HG03520 (cell line): ENCODE measurements around the gene DNAJC5G.

Source experiments
- ATAC-seq: cut with Tn5 transposase; IDR thresholded peaks from one replicate; pipeline ENCODE4 v1.9.1; 2021; ENCODE audit warnings: mild to moderate bottlenecking, moderate library complexity; ENCODE audit not compliant: unreplicated experiment

The DNAJC5G gene, protein sequence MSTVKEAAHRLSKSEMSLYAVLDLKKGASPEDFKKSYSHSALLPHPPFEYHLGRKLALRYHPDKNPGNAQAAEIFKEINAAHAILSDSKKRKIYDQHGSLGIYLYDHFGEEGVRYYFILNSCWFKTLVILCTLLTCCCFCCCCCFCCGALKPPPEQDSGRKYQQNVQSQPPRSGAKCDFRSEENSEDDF

DNA sequence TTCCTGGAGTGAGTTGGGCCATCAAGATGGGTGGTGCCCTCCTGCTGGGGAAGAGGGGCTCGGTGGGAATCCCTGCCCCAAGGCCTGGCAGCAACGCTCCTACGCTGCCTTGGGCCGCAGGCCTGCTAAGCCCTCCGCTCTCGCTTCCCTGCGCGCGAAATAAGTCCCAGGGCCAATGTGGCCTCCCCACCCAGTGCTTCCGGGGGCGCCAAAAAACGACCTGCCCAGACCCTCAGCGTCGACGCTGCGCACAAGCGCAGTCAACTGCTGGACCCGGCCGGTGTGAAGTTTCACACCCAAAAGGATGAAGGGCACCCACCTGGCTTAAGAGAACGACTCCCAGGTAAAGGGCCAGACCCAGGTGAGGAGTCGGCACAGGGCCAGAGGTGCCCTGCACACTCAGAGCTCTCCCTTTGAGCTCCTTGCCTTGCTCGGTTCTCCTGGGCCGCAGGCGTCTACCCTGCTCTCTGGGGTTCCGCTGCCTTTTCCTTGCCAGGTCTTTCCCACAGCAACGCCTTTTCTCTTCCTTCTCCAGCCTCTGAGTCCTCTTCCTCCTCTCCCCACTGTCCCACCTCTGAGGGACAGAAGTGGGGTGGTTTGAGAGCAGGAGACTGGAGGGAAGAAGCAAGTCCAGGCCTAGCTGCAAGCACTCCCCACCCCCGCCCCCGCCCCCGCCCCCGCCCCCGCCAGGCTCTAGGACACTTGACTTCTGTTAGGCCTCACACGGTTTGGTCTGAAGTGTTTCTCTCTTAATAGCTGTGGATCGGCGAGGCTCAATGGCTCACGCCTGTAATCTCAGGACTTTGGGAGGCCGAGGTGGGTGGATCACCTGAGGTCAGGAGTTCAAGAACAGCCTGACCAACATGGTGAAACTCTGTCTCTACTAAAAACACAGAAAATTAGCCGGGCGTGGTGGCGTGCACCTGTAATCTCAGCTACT is at the start of gene DNAJC5G:
Gene DNAJC5G, plus strand, starts transcription at position 223 of the 940 bp plus-strand sequence. CDS start 1,296 bp downstream, outside the sequence.
- no peak for ATAC-seq

DNA sequence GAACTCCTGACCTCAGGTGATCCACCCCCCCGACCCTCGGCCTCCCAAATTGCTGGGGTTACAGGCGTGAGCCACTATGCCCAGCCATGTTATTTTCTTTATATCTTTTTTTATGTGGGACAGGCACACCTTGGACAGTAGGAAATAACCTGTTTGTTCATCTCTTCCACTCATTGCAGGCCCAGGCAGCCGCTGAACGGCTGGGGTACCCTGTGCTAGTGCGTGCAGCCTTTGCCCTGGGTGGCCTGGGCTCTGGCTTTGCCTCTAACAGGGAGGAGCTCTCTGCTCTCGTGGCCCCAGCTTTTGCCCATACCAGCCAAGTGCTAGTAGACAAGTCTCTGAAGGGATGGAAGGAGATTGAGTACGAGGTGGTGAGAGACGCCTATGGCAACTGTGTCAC is 49.7 kb upstream of the DNAJC5G start:
- ATAC-seq = no peak

DNA sequence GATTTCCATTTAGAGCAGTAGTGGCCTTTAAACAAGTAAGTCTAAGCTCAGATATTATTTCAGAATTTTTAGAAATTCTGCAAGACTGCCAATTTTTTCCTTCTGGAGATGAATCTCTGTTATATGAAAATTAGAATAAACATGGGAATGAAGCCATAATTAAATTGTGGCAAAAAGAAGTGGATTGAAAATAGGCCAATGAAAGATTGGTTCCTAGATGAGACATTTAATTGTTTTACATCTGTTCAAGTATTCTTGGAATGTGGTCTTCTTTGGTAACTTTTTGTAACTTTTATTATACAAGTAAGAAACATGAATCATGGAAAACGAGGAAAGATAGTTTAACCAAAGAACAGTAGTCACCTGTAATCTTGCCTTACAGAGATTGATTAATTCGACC is 47.7 kb upstream of the DNAJC5G start:
- no peak for ATAC-seq

DNA sequence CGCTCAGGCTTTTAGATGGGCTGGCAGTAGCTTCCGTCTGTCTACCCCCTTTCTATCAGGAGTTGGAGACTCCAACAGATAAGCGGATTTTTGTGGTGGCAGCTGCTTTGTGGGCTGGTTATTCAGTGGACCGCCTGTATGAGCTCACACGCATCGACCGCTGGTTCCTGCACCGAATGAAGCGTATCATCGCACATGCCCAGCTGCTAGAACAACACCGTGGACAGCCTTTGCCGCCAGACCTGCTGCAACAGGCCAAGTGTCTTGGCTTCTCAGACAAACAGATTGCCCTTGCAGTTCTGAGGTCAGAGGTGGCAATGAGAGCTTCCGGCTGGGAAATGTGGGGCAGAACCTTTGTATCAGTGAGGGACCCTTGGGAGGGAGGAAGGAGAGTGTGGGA is 43.3 kb upstream of the DNAJC5G start:
- ATAC-seq = no peak

DNA sequence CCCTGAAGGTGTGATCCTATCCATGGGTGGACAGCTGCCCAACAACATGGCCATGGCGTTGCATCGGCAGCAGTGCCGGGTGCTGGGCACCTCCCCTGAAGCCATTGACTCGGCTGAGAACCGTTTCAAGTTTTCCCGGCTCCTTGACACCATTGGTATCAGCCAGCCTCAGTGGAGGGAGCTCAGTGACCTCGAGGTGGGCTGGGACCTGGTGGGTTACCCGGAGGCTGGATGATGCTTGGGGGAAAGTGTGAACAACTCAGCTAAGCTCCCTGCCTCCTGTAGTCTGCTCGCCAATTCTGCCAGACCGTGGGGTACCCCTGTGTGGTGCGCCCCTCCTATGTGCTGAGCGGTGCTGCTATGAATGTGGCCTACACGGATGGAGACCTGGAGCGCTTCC is 41.9 kb upstream of the DNAJC5G start:
- no peak for ATAC-seq

DNA sequence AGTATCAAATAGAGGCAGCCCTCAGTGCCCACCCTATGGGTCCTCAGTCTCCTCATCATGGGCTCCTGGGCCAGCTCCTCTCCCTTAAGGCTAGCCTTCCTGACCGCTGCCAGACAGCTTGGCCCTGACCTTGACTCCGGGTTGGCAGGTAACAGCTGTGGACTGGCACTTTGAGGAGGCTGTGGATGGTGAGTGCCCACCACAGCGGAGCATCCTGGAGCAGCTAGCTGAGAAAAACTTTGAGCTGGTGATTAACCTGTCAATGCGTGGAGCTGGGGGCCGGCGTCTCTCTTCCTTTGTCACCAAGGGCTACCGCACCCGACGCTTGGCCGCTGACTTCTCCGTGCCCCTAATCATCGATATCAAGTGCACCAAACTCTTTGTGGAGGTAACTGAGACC is 39.1 kb upstream of the DNAJC5G start:
- no peak for ATAC-seq

DNA sequence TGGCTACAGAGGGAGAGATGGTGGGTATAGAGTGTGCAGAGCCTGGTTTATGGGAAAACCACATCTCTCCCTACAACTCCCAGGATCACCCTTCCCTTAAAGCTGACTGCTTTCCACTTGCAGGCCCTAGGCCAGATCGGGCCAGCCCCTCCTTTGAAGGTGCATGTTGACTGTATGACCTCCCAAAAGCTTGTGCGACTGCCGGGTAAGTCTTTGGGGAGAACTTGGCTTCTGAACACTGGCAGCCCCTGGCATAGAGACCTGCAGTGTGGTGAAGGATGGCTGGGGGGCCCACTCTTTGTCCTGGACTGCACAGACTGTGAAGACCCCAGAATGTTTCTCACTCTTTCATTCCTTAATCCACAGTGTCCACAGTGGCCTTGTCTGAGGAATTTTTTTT is 38.6 kb upstream of the DNAJC5G start:
- ATAC-seq = no peak

DNA sequence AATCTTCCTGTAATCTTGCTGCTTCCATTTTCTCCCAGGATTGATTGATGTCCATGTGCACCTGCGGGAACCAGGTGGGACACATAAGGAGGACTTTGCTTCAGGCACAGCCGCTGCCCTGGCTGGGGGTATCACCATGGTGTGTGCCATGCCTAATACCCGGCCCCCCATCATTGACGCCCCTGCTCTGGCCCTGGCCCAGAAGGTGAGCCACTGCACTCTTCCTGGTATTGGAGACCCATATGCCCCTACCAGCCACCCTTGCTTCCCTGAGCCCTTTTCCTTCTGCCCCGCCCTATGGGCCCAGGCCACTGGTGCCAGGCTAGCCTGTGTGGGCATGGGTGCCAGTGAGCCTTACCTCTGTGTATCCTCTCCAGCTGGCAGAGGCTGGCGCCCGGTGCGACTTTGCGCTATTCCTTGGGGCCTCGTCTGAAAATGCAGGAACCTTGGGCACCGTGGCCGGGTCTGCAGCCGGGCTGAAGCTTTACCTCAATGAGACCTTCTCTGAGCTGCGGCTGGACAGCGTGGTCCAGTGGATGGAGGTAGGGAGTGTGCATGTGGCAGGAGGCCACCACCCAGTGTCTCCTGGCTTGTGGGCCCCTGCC is 37.8 kb upstream of the DNAJC5G start:
- ATAC-seq = no peak

DNA sequence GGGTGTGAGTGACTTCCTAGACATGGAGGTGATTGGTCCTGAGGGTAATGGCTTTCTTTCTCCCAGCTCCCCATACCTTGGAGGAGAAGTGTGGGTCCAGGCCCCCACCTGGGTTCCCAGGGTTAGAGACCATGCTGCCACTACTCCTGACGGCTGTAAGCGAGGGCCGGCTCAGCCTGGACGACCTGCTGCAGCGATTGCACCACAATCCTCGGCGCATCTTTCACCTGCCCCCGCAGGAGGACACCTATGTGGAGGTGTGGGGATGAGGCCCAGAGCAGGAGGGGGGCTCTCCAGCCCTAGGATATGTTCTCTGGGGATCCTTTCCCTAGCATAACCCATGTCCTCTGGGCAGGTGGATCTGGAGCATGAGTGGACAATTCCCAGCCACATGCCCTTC is 36.3 kb upstream of the DNAJC5G start:
- no peak for ATAC-seq

DNA sequence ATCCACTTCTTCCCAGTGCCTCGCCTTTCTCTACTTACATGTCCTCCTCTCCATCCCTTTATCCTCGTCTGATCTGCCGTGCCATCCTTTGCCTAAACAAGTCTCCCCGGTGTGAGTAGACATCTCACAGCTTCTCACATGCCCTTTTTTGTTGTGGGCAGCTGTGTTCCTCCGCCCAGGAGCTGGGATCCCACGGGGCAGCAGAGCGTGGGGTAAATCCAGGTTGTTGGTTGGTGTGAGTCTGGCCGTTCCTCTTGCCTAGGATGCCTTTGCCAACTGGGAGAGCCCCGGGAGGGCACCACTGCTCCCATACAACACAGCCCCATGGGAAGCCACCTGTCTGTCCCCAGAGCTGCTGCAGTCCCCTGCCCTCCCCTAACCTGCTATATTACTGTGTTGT is 34.8 kb upstream of the DNAJC5G start:
- ATAC-seq = no peak

DNA sequence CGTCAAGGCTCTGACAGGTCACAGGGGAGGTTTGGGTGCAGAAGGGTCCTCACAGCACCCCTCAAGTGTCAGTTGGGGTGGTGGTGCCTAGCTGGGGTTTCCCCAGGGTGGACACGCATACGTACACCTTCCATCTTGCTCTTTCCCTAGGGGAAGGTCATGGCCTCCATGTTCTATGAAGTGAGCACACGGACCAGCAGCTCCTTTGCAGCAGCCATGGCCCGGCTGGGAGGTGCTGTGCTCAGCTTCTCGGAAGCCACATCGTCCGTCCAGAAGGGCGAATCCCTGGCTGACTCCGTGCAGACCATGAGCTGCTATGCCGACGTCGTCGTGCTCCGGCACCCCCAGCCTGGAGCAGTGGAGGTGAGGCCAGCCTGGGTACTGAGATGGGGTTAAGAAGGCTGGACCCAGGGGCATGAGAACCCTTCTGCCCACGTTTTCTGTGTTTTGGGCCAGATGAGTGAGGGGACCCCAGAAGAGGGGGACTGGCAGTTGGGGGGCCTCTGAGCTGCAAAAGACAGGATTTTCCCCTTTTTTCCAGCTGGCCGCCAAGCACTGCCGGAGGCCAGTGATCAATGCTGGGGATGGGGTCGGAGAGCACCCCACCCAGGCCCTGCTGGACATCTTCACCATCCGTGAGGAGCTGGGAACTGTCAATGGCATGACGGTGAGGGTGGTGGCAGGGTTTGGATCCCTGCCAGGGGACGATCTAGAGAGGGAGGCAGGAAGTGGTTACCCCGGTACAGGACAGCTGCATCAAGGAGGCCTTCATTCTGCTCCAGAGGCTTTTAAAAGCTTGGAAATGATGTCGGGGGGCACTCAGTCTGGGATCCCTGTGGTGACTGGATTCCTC is 33.2 kb upstream of the DNAJC5G start:
- ATAC-seq = no peak

DNA sequence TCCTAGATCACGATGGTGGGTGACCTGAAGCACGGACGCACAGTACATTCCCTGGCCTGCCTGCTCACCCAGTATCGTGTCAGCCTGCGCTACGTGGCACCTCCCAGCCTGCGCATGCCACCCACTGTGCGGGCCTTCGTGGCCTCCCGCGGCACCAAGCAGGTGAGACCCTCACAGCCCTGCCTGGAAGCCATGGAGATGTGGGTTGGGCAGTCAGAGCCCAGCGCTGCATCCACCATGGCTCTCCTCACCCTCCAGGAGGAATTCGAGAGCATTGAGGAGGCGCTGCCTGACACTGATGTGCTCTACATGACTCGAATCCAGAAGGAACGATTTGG is 32.6 kb upstream of the DNAJC5G start:
- no peak for ATAC-seq

DNA sequence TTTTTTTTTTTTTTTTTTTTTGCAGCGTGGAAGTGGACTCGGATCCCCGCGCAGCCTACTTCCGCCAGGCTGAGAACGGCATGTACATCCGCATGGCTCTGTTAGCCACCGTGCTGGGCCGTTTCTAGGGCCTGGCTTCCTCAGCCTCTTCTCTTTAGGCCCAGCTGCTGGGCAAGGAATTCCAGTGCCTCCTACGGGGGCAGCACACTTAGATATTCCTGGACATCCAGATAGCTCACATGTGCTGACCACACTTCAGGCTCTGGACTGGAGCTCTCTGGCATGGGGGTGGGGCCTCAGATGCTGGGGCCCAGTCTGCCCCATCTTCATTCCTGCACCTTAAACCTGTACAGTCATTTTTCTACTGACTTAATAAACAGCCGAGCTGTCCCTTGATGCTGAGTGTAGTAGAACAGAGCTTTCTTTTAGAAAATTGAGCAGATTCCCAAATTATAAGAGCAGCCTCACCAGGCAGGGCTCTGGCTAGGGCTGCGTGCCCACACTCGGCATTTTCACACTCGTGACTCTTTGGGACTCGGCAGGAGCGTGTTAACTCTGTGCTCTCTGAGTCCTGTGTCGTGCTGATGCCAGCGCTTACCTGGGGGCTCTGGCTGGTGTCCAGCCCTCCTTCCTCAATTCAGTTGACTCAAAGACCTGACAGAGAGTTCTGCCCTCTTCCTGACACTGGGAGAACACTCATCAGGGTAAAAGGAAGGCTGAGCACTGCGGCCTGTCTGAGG is 31.7 kb upstream of the DNAJC5G start:
- ATAC-seq = no peak

DNA sequence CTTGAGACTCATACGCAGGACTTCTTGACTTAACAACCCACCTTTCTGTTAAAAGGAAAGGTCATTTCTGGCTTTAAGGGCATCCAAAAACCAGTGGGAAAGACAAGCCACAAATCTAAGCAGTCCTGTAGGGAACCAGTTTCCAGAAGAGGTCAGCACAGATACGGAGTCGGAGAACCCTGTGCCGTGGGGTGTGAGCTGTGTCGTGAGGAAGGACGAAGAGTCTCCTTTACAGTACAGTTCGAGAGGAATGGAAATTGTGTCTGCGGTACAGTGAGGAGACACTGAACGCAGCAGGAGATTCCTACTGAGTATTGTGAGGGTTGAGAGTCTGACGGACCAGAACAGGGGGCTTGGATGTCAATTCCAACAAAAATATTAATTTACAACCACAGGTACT is 30.1 kb upstream of the DNAJC5G start:
- ATAC-seq = no peak

DNA sequence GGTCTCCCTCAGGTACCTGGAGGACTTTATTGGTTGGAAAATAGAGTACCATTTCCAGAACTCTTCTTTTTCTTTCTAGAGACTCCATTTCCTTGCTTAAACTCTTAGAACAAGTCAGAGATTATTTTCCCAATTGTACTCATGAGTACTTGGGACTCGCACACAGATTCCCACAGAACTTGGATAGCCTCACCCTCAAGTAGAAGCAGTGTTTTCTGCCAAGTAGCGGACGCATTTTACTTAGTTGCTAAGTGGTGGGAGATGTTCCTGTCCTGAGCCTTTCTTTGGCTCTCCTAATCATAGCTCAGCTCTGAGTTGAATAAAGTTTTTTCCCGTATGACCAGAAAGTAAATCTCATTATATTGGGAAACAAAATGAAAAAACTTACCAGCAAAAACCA is 29.6 kb upstream of the DNAJC5G start:
- no peak for ATAC-seq

DNA sequence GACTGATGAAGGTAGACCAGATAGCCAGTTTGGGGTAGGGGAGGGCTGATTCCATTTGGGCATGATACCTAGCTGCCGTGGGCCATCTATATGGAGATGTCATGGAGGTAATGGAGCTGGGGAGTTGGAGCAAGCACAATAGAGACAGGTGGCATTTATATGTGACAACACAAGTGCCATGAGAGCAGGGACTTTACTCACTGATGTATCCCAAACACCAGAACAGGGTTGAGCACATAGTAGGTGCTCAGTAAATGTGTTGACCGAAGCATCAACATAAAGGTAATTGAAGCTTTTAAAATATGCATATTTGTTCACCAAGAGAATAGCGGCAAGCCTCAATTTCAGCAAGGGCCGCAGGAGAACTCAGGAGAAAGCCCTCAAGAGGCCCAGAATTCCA is 27.3 kb upstream of the DNAJC5G start:
- no peak for ATAC-seq

DNA sequence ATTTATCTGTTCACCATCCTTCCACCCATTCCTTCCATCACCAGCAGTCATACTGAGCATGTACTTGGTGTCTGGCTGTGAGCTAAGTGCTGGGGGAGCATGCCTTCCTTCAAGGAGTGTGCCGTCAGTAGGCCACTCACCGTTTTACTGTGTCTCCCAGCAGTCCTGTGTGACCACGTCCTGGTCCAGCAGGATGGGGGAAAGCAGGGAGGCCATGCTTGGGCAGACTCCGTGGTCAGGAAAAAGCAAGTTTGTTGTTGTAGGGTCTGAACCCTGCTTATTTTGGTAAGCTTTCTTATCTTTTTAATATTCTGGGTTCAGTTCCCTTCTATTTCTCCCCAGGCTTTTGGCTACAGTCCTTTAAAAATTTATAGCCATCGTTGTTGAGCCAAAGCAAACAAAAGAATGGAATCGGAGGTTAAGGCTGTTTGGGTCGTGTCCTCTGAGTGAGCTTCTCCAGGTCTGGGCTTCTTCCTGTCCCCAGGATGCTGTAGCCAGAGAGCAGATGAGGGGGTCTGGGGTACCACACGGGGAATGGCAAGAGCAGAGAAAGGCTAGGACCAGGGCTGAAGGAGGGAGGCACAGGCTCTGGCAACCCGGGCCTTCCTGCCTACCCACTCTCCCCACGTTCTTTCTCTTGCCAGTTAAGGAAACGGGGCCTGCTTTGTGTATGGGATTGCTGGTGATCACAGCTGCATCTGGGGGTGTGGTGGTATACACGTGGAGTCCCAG is 25.9 kb upstream of the DNAJC5G start:
- no peak for ATAC-seq

DNA sequence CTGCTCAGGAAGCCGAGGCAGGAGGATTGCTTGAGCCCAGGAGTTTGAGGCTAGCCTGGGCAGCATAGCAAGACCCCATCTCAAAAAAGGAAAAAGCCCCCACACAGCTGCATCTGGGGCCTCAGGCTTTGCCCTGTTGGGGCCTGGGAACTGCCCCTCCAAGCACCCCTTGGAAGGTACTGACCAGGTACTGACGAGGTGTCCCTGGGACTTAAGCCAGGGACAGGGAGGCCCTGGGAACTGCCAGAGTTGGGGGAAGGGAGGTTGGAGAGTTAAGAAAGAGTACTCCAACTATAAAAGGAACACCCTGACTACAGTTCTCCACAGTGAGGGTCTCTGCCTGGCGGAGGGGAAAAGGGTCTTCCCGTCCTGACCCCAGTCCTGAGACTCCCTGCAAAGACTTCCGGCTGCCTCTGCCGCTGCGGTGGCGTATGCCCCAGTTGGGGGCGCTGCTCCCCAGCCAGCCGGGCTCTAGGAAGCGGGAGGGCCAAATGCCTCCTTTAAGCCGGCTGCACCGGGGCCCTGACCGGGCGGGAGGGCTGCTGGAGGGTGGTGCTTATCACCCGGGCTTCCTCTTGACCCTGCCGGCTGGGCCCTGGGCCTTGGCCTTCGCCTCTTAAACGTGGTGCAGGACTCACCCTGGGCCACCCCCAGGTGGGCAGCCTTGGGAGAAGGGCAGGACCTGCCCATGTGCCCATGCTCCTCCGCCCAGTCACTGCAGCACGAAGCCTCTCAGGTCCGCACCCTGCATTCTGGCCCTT is 25.2 kb upstream of the DNAJC5G start:
- ATAC-seq = no peak
